Suprapubic skin (tissue), 4 donors: ENCODE data around the gene BIN1.

Source experiments
- CTCF ChIP-seq, 2 donors: fragments of 200-600 bp in 1 of 2; fragments of 450-650 bp in 1 of 2; sonication (generic) in 1 of 2; IDR thresholded peaks; one replicate each; pipeline ENCODE4 v1.5.1; 2016 to 2019; ENCODE audit warnings: antibody characterized with exemption in 2 of 2, mild to moderate bottlenecking in 1 of 2, moderate library complexity in 1 of 2
- POLR2A ChIP-seq, 2 donors: fragments of 450-650 bp; IDR thresholded peaks; one replicate each; pipeline ENCODE4 v1.6.1; 2017; ENCODE audit warnings: antibody characterized with exemption in 2 of 2, mild to moderate bottlenecking in 2 of 2, moderate library complexity in 2 of 2
- POLR2AphosphoS5 ChIP-seq, 3 donors: sonication (generic); formaldehyde crosslinking; IDR thresholded peaks; one replicate each; pipeline ENCODE4 v1.6.1; 2017; ENCODE audit warnings: antibody characterized with exemption in 3 of 3

GRCh38 chr2:127032621-127033020 is 74.3 kb downstream of the BIN1 start:
- TF ChIP-seq CTCF (IDR thresholded peaks at IDR 0.05) = no peak
- no peak for TF ChIP-seq POLR2AphosphoS5 (IDR thresholded peaks at IDR 0.05)
- no peak for TF ChIP-seq POLR2A (IDR thresholded peaks at IDR 0.05)
